DMS53 treated with DMSO at 0.1 percent for 48 hours (cell line): ENCODE data around the gene MT1X.
"Not testable (repeated sequence)": the region's sequence is repeated elsewhere in the genome, so short reads cannot be mapped to it uniquely, and the experiment has no call there.

ENCODE experiments used
- DNase-seq: peaks from one replicate; lab custom pipeline; 2025; ENCODE audit not compliant: unreplicated experiment; lab: John Stamatoyannopoulos, UW

The MT1X gene

GRCh38 chr16:56653218-56653617 lies 29.1 kb upstream of the MT1X start:
- no peak for DNase-seq

GRCh38 chr16:56657555-56658326 lies 24.5 kb upstream of the MT1X start, which contains the start of gene MT1F:
Gene MT1F, plus strand, starts transcription at chr16:56657959. Its CDS starts 100 bp downstream, at chr16:56658059.
- DNase-seq, result peak; percentile 68

GRCh38 chr16:56658327-56658875 lies 23.9 kb upstream of the MT1X start:
- no peak for DNase-seq

- DNase-seq, result no peak
Observed at GRCh38 chr16:56662357-56663354, 19.6 kb upstream of the MT1X start.

- DNase-seq, result no peak
Observed at GRCh38 chr16:56664506-56664905, 17.8 kb upstream of the MT1X start.

GRCh38 chr16:56665286-56666261 lies 16.7 kb upstream of the MT1X start:
- not testable (repeated sequence) for DNase-seq

GRCh38 chr16:56667581-56668571 lies 14.4 kb upstream of the MT1X start, which contains the start of gene MT1G:
Gene MT1G, minus strand, starts transcription at chr16:56668065. Its CDS starts 72 bp downstream, at chr16:56667993.
- DNase-seq, result peak; percentile 67

- DNase-seq, result no peak
Observed at GRCh38 chr16:56669005-56669839, 13.0 kb upstream of the MT1X start, which contains the start of gene MT1H. Gene MT1H, plus strand, starts transcription at chr16:56669814. Its CDS starts 71 bp downstream, at chr16:56669885.

GRCh38 chr16:56669840-56670619 lies 12.2 kb upstream of the MT1X start:
- no peak for DNase-seq

- DNase-seq, result no peak
Observed at GRCh38 chr16:56670620-56670934, 11.7 kb upstream of the MT1X start.

GRCh38 chr16:56671691-56672090 lies 10.6 kb upstream of the MT1X start:
- DNase-seq, result not testable (repeated sequence)

- not testable (repeated sequence) for DNase-seq
Observed at GRCh38 chr16:56672171-56672570, 10.1 kb upstream of the MT1X start.

GRCh38 chr16:56672761-56673536 lies 9.3 kb upstream of the MT1X start:
- DNase-seq, result no peak

GRCh38 chr16:56673921-56674320 lies 8.3 kb upstream of the MT1X start:
- DNase-seq, result no peak

GRCh38 chr16:56674570-56674969 lies 7.7 kb upstream of the MT1X start:
- DNase-seq, result not testable (repeated sequence)

GRCh38 chr16:56675685-56676210 lies 6.5 kb upstream of the MT1X start:
- DNase-seq, result no peak
